GM18873 (cell line): Measurements from ENCODE around the gene GPR89B.
"Not testable (repeated sequence)": the region's sequence is repeated elsewhere in the genome, so short reads cannot be mapped to it uniquely, and the experiment has no call there.

ENCODE experiments used
- ATAC-seq: cut with Tn5 transposase; IDR thresholded peaks from one replicate; pipeline ENCODE4 v1.9.1; 2021; ENCODE audit warnings: mild to moderate bottlenecking, moderate library complexity, moderate number of reproducible peaks; ENCODE audit not compliant: unreplicated experiment, low FRiP score

Gene GPR89B

GRCh38 chr1:147931137-147931536 is 2.9 kb downstream of the GPR89B start:
- ATAC-seq, result not testable (repeated sequence)

GRCh38 chr1:147935296-147935695 is 7.1 kb downstream of the GPR89B start:
- not testable (repeated sequence) for ATAC-seq

- ATAC-seq, result not testable (repeated sequence)
These were observed 12.2 kb downstream of the GPR89B start for GRCh38 chr1:147940456-147940855.

- ATAC-seq, result not testable (repeated sequence)
These were observed 14.3 kb downstream of the GPR89B start for GRCh38 chr1:147942563-147942962.

- not testable (repeated sequence) for ATAC-seq
These were observed 21.3 kb downstream of the GPR89B start for GRCh38 chr1:147949517-147949916.

- ATAC-seq, result not testable (repeated sequence)
These were observed 30.7 kb downstream of the GPR89B start for GRCh38 chr1:147958906-147959305.

GRCh38 chr1:147959680-147960079 is 31.5 kb downstream of the GPR89B start:
- ATAC-seq, result not testable (repeated sequence)

- ATAC-seq, result not testable (repeated sequence)
These were observed 36.4 kb downstream of the GPR89B start for GRCh38 chr1:147964575-147964974.

- not testable (repeated sequence) for ATAC-seq
These were observed 38.4 kb downstream of the GPR89B start for GRCh38 chr1:147966657-147967056.

- ATAC-seq, result not testable (repeated sequence)
These were observed 50.9 kb downstream of the GPR89B start for GRCh38 chr1:147978896-147979651.

- ATAC-seq, result not testable (repeated sequence)
These were observed 57.2 kb downstream of the GPR89B start for GRCh38 chr1:147985374-147985773.

GRCh38 chr1:147987893-147988292 is 59.7 kb downstream of the GPR89B start:
- ATAC-seq, result not testable (repeated sequence)

- ATAC-seq, result not testable (repeated sequence)
These were observed 64.7 kb downstream of the GPR89B start for GRCh38 chr1:147992916-147993315.

- ATAC-seq, result not testable (repeated sequence)
These were observed 65.2 kb downstream of the GPR89B start for GRCh38 chr1:147993400-147993799.

- not testable (repeated sequence) for ATAC-seq
These were observed 65.8 kb downstream of the GPR89B start for GRCh38 chr1:147993825-147994615.

GRCh38 chr1:147996088-147996487 is 67.9 kb downstream of the GPR89B start:
- not testable (repeated sequence) for ATAC-seq

- not testable (repeated sequence) for ATAC-seq
These were observed 79.5 kb downstream of the GPR89B start for GRCh38 chr1:148007724-148008123.

- no peak for ATAC-seq
These were observed 82.3 kb downstream of the GPR89B start for GRCh38 chr1:148010527-148010926.

GRCh38 chr1:148013177-148014144 is 85.2 kb downstream of the GPR89B start:
- ATAC-seq, result not testable (repeated sequence)
